UCSD-AML1 (cell line): ENCODE measurements around the gene MAP4K5.

Source experiments
- DNase-seq: peaks from one replicate; lab custom pipeline; 2025; ENCODE audit not compliant: unreplicated experiment; lab: John Stamatoyannopoulos, UW

MAP4K5 gene

DNA sequence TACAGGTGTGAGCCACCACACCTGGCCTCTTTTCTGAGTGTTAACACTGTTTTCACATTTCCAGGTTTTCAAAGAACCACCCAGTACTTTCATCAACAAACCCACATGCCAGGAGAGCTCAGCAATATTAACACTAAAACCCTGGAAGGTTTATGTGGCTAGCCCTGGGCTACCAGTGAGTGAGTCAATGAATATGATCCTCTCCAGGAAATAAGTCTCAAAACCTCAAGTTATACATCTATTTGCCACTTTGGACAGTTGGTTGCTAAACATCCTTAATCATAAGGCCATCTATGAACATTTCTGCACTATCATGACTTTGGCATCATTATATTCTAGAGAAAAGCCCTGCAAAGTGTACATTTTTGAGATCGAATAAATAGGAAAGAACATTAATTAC, 129.4 kb downstream of the MAP4K5 start:
- no peak for DNase-seq

DNA sequence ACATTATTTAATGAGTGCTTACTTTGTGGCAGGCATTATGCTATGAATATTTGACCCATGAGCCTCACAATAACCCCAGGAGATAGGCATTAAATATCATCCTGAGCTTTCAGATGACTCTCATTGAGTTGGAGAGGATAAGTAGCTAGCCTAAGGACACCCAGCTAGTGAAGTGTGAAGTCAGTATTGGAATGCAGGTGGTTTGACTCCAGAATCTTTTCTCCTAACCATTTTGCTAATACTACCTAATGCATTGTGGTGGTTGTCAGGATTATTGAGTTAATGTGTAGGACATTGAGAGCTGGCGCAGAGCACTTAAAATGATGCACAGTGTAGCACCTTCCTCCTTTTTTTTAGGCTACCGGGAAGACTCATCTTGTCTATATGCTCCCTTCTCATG, 131.9 kb downstream of the MAP4K5 start:
- DNase-seq: no peak

DNA sequence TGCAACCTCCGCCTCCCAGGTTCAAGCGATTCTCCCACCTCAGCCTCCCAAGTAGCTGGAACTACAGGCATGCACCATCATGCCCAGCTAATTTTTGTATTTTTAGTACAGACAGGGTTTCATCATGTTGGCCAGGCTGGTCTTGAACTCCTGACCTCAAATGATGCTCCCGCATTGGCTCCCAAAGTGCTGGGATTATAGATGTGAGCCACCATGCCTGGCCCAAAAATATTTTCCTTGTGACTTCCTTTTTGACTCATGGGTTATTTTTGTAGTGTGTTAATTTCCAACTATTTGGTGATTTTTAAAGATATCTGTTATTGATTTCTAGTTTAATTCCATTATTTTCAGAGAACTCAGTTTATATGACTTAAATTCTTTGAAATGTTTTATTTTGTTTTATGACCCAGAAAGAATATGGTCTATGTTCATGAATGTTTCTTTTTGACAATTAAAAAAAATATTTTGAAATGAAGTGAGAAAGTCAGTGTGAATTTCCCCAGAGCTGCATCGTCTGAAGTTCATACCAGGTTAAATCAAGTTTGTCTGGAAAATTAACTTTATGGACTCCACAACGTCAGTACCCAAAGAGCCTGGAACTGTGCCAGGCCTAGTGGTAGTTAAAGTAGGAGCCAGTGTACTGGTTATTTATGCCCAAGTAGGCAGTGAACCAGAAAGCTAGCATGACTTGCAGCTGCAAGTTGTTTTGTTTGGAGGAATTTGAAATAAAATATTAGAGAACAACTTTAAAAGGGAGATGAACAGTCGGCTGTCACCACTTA, 132.9 kb downstream of the MAP4K5 start:
- no peak for DNase-seq

DNA sequence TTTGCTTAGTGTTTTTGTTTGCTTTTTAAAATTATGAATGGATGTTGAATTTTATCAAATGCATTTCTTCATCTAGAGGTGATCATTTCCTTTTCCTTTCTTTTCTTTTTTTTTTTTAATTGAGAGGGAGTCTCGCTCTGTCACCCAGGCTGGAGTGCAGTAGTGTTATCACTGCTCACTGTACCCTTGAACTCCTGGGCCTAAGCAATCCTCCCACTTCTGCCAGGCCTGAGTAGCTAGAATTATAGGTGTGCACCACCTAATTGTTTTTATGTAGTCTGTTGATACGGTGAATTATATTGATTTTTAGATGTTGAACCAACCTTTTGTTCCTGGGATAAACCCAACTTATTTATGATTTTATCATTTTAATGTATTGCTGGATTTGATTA, 134.2 kb downstream of the MAP4K5 start:
- DNase-seq: no peak

DNA sequence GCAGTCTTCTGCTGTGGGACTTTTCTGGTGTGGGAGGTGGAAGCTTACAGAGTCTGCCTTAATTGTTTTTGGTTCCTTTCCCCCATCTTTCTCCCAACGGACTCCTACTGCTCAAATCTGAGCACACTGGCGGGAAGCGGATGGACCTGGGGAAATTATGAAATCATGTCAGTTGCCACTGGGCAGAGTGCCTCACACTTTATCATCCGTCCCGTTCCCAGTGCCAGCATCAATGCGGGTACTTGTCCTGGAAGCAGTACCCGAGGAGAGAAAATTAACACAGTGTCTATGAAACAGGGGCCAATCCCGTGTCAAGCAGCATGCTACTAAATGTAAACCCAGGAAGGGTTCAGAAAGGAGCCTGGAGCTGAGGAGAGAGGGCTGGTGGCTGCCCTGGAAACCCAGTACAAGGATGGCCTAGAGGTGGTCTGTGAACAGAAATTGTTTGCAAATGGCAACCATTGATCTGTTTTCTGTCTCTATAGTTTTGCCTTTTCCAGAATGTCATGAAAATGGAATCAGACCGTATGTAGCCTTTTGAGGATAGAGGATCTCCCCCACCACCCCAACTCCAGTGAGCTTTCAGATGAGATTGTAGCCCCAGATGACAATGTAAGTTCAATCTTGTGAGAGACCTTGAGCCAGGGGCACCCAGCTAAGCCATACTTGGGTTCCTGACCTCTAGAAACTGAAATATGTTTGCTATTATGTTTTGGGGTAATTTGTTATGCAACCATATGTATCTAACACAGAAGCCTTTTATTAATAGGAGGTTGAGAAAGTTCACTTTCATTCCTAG, 134.8 kb downstream of the MAP4K5 start:
- DNase-seq: no peak

DNA sequence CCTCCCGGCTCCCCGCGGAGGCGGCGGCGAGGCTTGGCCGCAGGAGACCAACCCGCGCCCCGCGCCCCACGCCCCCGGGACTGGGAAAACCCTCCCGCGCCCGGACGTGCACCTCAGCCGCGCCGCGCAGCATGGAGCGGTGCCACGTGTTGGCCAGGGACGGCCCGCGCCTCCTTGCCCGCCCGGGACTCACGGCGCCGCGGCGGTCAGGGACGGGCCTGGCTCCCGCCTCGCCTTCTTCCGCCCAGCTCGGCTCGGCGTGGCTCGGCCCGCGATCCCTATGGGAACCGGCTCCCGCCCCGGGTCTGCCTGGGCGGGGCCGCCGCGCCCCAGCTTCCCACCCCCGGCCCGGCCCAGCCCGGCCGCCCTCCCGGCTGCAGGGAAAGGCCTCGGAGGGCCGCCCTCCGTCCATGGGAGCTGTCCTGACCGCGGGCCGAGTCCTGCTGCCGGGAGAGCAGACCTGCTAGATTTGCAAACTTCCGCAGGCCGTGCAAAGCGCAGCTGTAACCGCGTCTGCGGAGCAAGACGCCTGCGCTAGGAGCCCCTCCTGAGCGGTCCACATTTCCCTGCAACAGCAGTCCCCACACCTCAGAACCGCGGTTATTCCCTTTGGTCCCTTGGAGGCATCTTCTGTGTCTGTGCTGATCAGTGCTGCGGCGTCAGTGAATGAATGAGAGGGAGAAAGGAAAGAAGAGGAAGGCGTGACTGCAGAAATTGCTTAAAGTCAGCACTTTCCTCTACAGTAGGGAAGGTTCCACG, 135.6 kb downstream of the MAP4K5 start, which contains the start of gene CDKL1:
TSS of gene CDKL1 (minus strand) at position 251 of the 759 bp plus-strand sequence. CDS start 1,013 bp downstream, outside the sequence.
- DNase-seq: peak; percentile 73

DNA sequence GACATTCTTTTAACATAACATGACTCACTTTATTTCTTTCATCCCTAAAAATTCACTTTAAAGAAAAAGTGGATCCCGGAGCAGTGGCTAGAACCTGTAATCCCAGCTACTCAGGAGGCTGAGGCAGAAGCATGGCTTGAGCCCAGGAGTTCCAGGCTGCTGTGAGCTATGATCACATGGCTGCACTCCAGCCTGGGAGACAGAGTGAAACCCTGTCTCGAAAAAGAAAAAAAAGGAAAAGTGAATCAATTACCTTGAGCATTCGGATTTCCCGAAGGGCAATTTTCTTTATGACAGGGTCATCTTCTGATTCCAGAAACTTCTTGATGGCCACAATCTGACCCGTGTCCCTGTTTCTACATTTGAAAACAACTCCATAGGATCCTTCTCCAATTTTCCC, 136.9 kb downstream of the MAP4K5 start:
- no peak for DNase-seq

DNA sequence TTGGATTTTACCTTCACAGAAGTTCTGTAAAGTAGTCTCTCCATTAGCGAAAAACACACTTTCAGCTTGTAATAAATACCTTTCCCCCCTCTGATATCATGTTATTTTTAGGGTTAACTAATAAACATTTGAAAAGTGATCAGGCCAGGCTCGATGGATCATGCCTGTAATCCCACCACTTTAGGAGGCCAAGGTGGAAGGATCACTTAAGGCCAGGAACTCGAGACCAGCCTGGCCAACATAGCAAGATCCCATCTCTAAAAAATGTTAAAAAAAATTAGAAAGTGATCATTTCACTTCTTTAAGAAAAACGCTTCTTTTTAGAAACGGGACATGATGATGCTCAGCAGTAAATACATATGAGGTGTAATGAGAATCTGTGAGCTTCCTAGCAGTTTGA, 137.7 kb downstream of the MAP4K5 start:
- no peak for DNase-seq

DNA sequence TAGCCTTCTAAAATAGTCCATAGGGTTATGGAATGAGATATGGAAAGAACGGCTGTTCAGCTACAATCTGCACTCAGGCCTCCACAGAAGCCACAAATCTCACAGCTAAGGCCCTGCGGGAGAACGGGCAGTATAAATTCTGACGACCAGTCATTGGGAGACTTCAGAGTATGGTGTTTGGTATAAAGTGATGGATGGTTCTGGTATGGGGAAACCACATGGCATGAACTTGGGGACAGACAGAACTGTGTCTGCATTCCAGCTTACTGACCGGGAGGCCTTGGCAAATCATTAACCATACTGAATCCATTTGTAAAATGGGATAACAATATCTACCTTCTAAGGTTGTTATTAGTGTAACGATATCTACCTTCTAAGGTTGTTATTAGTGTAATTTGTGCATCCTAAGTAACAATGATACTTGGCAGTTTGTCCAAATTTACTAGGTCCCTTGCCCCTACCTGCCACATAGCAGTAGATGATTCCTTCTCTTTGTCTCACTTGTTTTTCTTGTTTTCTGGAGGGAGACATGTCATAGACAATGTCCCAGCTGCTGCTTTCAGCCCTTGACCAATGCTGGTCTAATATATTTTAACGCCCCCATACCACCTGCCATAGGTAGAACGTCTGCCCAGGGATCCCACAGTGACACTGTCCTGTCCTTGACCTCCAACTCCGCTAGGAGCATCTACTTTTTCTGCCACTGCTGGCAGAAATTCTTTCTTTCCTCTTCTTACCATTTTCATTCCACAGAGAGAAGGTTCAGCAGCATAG, 142.5 kb downstream of the MAP4K5 start:
- DNase-seq: no peak

DNA sequence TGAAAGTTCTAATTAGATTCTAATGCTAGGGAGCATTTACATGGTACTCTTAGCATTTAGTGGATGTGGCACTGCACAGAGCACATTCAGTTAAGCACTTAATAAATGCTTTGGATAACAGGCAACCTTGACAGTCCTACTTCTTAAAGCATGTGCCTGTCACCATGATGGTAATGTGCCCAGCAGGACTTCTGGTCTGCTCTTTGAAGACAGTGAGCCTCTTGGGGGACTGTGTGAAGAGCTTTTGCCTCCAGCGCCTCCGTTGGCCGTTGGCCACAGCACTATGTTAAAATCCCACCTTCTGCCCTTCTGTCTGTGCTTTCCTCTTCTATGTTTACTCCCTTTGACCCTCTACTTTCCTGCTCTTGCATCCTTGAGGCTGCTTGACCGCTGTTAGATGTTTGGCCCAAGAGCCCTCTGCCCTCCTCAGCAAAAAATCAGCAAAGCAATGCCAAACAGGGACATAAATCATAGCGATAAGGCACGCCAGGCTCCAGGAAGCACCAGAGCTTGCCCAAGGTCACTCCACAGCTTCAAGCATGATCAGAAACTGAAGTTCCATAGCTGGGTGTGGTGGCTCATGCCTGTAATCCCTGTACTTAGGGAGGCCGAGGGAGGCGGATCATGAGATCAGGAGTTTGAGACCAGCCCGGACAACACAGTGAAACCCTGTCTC, 144.0 kb downstream of the MAP4K5 start:
- DNase-seq: no peak

DNA sequence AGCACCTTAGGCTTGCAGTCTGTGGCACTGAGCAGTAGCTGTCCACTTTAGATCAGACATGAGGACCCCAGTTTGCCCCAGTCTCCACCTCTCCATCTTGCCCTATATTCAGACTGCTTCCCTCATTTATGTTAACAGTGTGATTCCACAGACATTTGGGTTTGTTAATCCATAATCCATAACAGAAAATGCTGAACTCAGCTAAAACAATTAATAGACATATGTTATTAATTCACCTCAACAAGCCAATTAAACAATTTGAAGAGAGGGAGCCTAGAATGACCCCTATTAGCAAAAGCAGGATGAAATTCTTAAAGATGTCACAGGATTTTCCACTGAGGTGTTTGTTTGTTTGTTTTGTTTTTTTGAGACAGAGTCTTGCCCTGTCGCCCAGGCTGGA, 144.8 kb downstream of the MAP4K5 start:
- DNase-seq: no peak

DNA sequence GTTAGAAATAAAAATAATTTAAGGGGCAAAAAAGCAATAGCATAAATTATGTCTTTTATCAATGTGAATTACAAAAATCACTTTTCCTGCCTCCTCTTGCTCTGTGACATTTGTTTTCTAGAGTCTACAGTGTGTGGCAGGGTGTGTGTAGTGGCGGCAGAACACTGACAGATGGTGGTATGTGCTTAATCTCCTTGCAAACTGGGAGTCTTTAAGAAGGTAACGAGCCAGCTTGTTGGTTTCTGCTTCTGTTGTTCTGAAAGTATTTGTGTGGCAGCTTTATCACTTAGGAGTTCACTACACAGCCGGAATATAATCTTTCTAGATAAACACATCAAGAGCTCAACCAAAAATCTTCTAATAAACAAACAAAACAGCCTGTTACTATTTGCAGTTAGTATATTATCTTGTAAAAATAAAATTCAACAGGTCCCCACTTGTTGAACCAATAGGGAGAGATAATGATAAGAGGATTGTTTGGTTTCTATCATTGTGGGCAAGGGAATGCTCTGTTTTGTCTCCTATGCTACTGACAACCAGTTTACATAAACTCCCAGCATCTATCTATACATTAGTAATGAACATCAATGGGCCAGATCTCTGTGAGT, 148.6 kb downstream of the MAP4K5 start:
- DNase-seq: no peak

DNA sequence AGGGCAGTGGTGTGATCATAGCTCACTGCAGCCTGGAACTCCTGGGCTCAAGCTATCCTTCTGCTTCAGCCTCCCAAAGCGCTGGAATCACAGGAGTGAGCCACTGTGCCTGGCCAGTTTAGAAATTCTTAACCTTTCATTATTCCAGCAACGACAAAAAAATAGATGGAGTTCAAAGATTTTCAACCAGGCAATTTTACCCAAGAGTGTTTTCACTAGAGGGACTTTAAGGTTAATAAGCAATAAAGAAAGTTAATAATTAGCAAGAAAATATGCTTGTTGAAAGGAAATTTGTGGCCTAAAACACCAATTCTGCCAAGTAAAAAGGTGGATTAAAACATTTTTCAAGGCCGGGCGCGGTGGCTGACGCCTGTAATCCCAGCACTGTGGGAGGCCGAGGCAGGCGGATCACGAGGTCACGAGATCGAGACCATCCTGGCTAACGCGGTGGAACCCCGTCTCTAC, 150.5 kb downstream of the MAP4K5 start:
- DNase-seq: no peak

DNA sequence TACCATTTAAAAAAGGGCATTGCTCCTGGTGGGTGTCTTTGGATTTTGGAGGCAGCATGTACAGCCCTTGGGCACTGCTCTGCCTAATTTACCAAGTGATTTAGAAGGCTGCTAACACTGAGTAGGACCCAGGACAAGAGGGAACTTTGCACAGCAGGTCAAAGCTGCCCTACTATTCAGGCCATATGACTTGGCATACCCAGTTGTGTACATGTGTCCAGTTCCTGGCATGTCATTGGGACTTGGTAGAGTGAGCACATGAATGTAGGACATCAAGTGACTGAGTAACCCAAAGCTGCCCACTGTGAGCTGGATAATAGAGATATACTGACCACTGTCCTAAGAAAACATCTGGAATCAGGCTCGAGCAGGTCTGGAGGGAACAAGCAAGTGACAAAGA, 151.4 kb downstream of the MAP4K5 start:
- no peak for DNase-seq

DNA sequence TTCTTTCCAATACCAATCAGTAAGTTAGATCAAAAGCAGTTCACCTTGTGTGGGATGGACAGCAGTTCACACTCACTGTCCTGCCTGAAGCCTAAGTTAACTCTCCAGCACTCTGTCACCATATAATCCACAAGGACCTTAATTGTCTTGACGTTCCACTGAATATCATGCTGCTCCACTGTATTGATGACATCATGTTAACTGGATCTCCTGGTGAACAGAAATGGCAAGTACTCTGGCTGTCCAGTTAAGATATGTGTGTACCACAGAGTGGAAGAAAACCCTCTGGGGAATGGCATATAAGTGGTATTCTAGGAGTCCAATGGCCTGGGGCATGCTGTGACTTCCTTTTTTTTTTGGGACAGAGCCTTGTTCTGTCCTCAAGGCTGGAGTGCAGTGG, 151.9 kb downstream of the MAP4K5 start:
- no peak for DNase-seq

DNA sequence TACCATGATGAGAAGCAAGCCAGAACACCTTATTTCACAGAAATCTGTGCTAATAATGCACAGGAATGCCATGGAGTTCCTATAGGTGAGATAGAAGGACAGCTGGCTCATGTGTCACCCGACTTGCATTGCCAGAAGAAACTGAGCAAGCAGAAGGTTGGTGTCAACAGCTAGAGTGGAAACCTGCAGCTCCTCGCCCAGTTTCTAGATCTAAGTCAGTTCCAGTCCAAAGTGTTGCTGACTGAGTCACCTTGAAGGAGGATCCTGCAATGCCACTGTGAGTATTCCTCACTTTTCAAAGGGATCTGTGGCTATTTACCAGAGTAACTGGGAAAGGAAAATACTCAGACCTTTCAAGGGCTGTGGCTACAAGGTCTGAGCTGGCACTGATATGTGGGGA, 152.8 kb downstream of the MAP4K5 start:
- no peak for DNase-seq

DNA sequence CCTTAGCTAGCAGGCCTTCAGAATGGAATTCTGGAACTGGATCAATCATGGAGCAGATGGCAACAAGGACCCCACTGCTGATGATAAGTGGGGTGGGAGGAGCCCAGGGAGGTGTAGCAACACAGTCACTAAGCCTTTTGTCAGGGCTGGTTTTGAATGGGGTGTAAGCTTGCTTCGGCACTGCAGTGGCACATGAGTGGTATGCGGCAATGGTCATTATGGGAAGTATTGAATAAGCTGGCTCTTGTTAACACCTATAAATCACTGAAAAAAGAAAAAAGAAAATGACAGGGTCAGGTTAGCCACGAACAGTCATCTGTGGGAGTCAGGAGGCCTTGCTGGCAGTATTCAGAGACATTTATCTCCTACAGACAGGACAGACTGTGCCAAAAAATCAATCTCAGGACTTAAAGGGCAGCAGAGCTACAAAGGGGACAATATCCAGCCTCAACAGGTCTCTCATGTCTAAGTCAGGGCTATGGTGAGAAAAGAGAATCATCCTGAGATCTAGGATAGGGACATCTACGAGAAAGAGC, 154.8 kb downstream of the MAP4K5 start:
- no peak for DNase-seq

DNA sequence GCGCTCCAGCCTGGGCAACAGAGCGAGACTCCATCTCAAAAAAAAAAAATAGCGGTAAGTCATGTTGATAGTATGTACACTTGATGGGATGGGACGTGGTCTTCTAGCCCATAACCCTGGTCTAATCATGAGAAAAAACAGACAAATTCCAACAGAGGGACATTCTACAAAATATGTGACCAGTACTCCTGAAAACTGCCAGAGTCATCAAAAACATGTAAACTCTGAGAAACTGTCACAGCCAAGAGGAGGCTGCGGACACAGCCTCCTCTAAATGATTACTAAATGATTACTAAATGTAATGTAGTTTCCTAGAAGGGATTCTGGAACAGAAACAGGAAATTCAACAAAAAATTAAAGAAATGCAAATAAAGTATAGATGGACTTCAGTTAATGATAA, 156.6 kb downstream of the MAP4K5 start:
- DNase-seq: no peak

DNA sequence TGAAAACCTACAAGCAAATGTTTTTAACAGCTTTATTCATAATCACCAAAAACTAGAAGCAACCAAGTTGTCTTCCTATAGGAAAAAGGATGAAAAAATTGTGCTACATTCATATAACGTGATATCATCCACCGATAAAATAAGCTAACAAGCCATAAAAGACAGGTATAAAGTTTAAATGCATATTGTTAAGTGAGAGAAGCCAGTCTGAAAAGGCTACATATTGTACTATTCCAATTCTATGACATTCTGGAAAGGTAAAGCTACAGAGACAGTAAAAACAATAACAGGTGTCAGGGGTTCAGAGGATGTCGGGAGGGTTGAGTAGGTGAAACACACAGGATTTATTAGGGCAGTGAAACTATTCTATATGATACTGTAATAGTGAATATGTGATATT, 158.4 kb downstream of the MAP4K5 start:
- no peak for DNase-seq

DNA sequence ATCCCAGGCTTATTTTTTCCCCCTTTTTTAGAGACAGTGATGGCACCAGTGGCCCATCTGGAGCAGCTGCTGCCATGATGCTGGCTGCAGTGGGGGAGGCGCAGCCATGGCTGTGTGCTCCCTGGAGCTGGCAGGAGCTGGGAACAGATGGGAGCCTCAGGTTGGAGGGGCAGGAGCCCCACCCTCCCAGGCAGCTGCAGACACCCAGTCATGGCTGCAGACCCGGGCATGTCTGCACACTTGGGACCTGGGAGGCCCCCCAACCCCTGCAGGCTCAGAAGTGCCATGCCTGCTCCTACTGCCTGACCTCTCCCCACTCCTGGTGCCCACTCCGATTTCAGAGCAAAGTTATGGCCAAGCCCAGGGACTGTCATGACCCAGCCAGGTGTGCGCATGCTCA, 160.8 kb downstream of the MAP4K5 start:
- no peak for DNase-seq
